DMS79 treated with DMSO at 0.1 percent for 48 hours (cell line): ENCODE results near the gene KCNAB1.

ENCODE experiments used
- DNase-seq: peaks from one replicate; lab custom pipeline; 2025; lab: John Stamatoyannopoulos, UW

KCNAB1 gene

DNA sequence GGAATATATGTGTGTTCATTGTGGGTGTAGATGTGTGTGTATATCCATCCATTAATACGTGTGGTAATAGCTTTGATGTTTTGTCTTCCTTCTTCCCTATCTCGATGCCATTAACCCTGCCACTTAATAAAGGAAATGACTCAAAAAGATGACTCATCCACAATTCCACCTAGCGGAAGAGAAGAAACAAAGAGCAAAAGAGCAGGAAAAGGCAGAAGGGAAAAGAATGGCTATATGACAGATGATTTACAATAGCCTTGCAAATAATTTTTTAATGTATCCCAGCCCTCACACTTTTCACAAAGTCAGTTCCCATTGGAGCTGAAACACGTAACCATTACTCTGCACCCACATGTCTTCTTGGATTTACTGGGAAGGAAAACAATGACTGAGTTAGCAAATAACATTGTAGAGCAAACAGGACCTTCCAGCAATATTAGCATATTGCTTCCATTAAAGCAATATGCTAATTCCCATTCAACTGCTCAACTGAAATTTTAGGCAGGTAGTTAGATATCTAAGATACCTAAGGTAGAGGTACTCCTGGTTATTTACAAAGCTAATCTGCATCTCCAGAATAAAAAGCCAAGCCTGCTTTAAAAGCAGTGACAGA, 197.2 kb downstream of the KCNAB1 start:
- DNase-seq = no peak

- DNase-seq = no peak
These were observed 201.6 kb downstream of the KCNAB1 start for GRCh38 chr3:156321945-156322344.

DNA sequence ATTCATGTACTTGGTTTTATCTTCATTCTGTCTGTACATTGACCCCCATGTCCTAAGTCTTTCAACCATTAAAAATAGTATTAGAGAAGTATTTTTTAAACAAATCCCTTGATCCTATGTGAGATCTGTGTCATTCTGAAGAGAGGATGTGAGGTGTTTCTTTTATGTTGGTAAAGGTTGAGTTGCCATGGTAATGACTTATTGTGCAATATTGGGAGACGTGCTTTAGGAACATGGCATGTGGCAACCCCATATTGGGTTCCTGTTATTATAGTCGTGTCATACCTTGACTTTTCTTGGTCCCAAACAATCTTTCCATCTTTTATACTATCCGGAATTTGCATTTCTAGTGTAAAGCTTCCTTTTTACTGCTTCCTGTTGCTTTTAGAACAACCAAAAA, 203.1 kb downstream of the KCNAB1 start:
- DNase-seq = no peak

DNA sequence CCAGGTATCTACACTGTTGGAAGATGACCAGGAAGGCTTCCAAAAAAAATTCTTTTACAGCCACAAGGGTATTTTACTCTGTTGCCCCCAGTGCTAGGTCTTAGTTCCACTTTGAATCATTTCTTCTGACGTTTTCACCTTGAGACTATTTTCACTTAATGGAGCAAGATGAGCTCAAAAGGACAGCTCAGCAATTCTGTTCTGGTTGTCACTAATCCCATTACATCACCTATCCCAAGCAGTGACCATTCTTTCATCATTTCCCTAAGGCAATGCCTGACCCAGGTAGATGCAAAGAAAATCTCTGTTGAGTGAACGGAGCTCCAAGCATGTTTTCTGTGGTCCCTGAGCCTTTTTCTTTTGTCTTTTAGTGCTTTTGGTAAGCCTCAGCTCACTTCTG, 210.0 kb downstream of the KCNAB1 start:
- DNase-seq = no peak

DNA sequence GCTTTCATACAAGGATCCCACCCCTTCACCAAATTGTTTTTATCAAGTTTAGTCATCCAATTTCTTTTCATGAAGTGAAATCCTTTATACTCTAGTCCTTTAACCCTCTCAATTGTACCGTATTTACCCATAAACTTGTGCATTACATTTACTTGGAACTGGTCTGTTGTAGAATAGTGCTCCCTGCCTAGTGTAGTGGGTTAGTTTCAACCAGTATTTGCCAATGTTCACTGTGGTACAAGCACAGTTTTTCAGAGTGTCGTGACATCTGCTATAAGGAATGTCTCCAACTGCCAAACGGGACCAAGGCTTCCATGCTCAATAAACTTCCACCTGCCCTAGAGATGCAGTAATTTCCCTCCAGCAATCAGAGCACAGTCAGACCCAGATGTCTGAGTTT, 211.9 kb downstream of the KCNAB1 start:
- DNase-seq = peak; percentile 72

DNA sequence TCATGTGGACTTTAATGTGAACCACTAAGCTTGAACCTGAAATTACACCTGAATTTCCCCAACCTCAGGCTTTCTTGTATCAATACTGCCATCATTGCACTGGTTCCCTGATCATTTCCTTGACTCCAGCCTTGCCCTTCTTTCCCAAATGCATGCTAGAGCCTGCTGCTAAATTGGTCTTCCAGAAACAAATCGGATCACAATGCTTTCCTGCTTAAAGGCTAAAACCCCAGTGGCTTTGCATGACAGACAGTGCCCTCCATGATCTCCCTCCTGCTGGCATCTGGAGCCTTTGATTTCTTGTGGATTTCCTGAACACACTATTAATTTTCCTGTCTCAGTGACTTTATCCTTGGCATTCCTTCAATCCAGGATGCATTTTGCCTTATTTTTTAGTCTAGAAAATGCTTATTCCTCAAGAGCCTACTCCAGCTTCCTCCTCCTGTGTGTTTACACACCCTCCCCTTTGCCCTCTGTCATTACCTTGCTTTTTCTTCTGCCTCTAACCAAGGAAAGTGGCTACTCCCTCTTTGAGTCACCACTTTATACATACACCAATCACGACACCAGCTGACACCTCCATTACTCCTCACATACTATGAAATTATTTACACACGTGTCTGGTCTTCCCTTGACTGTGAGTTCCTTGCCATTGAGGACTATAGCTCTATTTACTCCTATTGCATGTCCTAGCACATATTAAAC, 214.6 kb downstream of the KCNAB1 start:
- no peak for DNase-seq

DNA sequence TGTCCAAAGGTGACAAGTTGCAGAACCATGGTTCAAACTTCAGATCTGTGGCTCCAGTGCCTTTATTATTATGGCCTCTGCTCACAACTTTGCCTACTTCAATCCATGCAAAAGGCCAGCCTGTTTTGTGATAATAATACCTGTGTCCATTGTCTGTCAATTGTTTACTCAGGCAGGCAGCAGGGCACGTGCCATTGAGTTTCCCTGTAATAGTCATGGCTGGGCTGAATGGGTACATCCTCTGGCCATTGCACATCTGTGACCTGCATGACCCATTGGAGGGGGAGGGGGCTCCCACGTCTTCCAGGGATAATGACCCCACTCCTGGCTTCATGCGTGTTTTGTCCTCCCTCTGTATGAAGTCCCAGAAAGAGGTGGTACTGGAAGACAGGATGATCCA, 219.1 kb downstream of the KCNAB1 start:
- DNase-seq = no peak

DNA sequence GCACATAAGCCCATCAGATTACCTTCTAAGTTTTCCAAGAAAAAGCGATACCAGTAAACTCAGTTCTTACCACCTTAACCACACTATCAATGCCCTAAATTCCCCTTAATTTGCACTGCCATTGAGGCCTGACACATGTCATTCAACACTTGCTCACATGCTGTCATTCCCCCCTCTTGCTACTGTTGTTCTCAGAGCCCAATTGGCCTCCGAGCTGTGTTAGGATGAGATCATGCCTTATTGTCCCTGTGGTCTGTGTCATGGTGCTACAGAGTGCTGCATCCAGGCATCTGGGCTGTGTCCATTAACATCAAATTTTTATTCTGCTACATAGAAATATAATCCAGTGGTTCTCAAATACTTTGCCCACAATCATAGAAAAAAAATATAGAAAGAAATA, 221.0 kb downstream of the KCNAB1 start:
- no peak for DNase-seq

- DNase-seq = no peak
These were observed 221.5 kb downstream of the KCNAB1 start for GRCh38 chr3:156341831-156342416.

GRCh38 chr3:156344215-156344614, 223.8 kb downstream of the KCNAB1 start:
- peak; percentile 10 for DNase-seq

DNA sequence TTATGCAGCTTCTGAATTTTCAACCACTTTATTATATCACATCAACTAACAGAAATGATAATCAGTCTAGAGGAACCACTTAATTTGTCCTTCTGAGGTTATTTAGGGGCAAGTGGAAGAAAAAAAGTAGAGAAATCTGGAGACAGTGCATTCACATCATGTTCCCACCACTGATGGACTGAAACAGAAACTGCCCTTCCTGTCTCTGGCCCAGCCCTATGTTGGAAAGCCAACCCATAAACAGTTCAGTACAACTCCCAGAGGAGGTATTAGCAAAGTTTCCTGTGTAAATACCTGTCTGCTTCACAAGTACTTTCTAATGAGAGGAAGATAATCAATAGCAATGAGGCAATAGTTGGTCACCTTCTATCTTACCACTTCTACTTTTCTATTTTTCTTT, 228.7 kb downstream of the KCNAB1 start:
- no peak for DNase-seq

DNA sequence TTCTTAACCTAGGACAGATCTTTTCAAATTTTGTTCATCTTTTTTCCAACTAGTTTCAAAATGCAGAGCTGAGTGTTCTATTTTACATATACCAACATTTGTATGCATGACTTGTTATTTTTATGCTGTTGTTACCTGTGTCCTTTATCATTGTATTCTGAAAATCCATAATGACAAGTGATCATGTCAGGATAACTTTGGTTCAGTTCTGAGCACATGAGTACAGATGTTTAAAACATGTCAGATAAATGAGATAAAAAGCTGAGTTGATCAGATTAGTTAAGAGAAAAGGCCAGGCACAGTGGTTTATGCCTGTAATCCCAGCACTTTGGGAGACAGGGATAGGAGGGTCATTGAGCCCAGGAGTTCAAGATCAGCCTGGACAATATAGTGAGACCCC, 229.6 kb downstream of the KCNAB1 start:
- no peak for DNase-seq

GRCh38 chr3:156350781-156351180, 230.4 kb downstream of the KCNAB1 start:
- DNase-seq = no peak

GRCh38 chr3:156351783-156352182, 231.4 kb downstream of the KCNAB1 start:
- no peak for DNase-seq

DNA sequence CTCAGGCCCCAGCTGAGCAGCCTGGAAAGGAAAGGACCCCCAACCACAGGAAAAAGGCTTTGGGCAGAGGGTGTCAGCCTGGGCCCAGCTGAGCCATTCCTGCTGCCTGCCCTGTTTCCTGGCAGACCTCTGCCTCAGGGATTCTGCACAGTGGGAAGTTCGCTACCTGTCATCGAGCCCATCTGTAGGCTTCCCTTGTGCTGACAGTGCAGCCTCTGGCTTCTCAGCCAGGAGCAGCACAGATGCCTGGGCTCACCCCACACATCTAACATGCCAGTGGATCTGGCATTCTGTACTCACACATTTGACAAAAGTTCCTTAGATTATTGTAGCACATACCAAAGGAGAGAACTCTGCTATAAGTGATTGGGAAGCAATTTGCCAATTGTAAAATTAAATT, 232.3 kb downstream of the KCNAB1 start:
- no peak for DNase-seq

GRCh38 chr3:156353563-156353962, 233.2 kb downstream of the KCNAB1 start:
- DNase-seq = no peak

DNA sequence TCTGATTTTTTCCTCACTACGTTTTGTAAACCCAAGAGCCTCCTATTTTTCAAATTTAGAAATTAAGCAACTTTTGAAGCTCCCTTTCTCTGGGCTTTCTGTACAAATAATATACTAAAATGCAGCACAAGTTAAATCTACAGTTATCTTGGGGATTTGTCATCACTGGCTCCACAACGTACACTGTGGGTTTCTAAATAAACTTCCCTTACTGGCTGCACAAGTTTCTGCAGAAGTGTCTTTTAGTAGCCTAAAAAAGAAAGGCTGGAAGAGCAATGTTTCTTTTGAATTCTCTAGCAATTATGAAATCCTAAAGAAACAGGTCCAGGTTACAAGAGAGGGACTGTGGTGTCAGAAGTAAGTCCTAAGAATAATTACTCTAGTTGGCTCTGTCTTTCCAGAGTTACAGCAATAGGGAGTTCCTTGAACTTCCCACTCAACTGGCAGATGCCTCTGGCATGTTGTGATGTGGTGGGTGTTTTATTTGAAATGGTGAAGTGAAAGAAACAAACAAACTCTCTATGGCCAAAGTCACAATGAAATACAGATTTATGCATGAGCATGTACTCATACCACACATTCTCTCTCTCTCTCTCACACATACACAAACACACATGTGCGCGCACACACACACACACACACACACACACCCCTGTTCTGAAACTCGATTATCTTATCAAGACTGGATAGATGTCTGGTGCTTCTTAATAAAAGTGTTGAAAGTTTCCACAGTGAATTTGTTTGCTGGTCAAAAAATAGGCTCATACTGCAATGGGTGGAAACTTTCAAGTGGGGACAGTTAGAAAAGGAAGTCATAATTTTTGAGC, 236.4 kb downstream of the KCNAB1 start:
- DNase-seq = no peak

DNA sequence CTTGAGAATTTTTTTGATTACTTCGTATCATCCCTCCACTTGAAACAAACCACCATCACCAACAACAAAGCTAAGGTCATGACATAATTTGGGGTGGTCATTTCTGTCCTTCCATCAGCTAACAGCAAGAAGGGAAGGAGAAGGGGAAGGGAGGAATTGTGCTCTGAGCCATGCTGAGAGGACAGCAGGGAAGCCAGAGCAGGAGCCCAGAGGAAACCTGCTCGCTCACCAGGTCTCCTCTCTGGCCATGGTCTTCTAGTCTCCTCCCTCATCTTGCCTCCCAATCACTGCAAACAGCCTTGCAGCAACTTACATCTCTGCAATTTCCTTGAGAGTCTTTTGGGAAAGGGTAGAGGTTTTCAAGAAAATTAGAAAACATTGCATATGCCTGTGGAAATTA, 237.9 kb downstream of the KCNAB1 start:
- DNase-seq = no peak

GRCh38 chr3:156359368-156359767, 239.0 kb downstream of the KCNAB1 start:
- no peak for DNase-seq

GRCh38 chr3:156360083-156360482, 239.7 kb downstream of the KCNAB1 start:
- DNase-seq = no peak

DNA sequence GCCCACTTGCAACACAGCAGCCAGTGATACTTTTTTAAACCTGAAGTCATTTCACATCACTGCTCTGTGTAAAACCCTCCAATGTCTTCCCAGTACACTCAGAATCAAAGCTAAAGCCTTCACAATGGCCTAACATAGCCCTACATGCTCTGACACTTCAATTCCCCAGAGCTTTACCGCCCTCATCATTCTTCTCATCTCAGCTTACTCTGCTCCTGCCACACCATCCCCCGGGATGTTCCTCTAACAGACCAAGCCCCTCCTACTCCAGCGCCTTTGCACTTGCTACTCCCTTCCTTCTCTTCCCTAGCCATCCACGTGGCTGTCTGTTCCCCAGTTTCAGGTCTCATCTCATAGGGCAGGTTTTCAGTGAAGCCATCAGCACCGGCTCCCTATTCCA, 240.6 kb downstream of the KCNAB1 start:
- DNase-seq = no peak

GRCh38 chr3:156366559-156366958, 246.2 kb downstream of the KCNAB1 start:
- no peak for DNase-seq

- DNase-seq = no peak
These were observed 247.8 kb downstream of the KCNAB1 start for GRCh38 chr3:156368189-156368588.
